HG03175 (cell line): ENCODE data around the gene REM2.

Source experiments
- ATAC-seq: cut with Tn5 transposase; IDR thresholded peaks from one replicate; pipeline ENCODE4 v1.9.1; 2021; ENCODE audit warnings: mild to moderate bottlenecking, moderate library complexity; ENCODE audit not compliant: unreplicated experiment

Gene REM2, protein sequence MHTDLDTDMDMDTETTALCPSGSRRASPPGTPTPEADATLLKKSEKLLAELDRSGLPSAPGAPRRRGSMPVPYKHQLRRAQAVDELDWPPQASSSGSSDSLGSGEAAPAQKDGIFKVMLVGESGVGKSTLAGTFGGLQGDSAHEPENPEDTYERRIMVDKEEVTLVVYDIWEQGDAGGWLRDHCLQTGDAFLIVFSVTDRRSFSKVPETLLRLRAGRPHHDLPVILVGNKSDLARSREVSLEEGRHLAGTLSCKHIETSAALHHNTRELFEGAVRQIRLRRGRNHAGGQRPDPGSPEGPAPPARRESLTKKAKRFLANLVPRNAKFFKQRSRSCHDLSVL

DNA sequence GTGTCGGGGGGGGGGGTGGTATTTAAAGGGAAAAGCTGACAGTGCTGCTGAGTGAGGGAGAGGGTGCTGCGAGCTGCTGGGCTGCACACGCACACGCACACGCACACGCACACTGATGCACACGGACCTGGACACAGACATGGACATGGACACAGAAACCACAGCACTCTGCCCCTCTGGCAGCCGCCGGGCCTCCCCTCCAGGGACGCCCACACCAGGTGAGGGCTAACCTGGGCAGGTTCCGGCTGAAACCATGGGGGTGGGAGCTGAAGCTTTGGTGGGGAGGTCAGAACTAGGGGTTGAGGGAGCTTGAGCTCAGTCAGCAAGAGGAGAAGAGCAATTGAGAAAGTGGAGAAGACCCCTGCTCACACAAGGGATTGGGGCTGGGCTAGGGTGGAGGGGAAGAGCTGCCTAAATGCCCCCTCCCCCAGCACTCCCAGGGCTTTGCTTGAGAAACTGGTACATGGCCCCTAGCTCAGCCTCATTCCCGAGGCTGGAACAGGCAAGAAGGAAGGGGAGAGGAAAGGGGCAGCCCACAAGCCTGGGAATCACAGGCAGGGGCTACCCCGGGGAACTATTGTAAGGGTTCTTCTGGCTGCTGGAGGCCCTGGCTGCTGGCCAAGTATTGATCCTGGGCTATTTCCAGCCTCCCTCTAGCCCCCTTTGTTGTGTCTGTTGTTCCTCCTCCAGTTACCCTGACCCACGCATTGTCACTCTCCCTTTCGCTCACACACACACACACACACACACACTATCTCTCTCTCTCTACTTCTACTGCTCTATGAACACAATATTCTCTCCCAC, at the start of gene REM2:
TSS of gene REM2 (plus strand) at position 50 of the 804 bp plus-strand sequence. CDS start at position 116, 66 bp downstream.
- no peak for ATAC-seq

- no peak for ATAC-seq
Observed at GRCh38 chr14:22835505-22835904, 47.5 kb upstream of the REM2 start.

DNA sequence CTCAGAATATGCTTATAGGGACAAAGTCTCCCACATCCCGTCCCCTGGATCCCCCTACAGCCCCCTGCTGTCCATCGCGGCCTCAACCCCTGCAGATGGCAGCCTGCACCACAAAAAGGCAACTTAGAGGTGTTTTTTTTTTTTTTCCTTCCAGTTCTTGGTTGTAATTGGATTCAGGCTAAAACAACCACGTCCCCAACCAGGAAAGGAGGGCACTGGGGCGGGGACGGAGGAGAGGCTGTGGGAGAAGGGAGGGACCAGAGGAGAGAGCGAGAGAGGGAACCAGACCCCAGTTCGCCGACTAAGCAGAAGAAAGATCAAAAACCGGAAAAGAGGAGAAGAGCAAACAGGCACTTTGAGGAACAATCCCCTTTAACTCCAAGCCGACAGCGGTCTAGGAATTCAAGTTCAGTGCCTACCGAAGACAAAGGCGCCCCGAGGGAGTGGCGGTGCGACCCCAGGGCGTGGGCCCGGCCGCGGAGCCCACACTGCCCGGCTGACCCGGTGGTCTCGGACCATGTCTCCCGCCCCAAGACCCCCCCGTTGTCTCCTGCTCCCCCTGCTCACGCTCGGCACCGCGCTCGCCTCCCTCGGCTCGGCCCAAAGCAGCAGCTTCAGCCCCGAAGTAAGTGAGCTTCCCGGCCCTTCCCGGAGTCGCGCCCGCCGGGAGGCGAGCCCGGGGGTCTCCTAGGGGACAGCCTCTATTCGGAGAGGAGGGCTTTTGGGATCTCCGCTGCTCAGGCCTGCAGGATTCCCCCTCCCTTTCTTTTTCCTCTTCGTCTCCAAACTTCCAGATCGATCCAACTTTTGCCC, 46.5 kb upstream of the REM2 start, which contains the start of gene MMP14:
TSS of gene MMP14 (plus strand) at position 285 of the 813 bp plus-strand sequence. CDS start at position 518, 233 bp downstream.
- ATAC-seq: no peak

DNA sequence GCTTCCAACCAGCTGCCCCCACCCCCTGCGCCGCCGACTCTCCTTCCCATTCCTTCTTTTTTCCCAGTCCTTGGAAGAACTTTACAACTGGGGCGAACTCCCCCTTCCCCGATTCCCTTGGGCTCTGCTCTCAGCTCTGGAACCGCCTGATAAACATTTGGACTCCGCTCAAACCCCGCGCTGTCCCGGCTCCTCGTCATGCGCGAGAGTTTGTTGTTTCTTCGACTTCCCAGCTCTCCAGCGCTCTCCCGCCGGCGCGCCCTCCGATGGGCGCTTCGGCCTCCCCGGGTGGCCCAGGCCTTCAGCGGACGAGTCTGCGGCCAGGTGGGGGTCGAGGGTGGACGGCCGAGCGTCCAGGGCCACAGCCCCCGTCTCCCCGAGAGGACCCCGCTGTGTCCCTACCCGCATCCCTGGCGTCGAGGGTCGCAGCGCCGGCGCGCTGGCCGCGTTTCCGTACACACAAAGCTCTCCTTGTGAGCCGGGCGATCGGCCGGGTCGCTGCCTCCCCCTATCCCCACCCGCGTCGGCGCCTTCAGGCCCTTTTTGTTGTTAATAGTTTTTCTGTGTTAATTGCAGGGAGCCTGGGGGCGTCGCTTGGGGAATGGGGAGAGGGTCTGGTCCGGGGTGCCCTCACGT, 45.8 kb upstream of the REM2 start:
- no peak for ATAC-seq

GRCh38 chr14:22837750-22838538, 45.1 kb upstream of the REM2 start:
- no peak for ATAC-seq

DNA sequence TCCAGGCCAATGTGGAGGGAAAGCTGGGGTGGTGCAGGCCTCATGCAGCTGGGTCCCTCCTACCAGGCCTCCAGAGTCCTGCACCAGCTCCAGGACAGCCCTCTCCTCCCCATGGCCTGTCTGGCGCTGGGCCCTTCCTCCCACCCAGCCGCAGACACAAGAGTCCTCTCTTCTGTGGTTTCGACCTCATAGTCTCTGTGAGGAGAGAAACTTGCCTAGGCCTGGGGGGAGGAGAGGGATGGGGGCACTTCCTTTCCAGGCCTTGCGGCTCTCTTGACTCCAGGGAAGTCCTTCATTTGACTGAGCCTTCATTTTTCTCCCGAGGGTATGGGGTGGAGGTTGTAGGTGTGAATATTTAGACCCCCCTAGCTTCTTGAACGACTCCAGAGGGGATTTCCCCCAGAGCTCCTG, 44.4 kb upstream of the REM2 start:
- ATAC-seq: no peak

DNA sequence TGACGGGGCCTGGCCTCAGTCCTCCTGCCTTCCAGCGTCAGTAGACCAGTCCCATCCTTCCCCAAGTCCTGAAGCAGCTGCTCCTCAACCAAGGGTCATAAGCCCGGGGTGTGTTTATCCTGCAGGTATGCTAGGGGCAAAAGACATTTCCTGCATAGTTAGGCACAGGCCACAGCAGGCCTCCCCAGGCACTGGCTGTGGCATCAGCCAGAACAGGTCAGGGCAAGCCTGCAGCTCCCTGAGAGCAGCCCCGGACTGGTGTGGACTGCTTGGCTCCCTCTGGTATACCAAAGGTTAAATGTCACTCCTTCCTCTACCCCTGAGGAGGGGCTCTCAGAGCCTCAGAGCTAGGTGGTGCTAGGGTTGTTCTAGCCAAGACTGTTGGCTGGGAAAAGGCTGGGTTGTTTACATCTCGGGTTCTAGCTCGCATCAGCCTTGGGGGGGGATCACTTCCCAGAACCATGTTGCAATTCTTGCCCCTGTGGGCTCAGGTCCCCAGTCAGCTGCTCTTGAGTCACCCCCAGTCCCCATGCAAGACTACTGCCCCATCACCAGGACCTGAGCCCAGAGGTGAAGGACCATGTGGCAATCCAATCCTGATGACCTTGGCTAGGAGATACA, 43.8 kb upstream of the REM2 start:
- ATAC-seq: no peak

- no peak for ATAC-seq
Observed at GRCh38 chr14:22841311-22841710, 41.7 kb upstream of the REM2 start.

DNA sequence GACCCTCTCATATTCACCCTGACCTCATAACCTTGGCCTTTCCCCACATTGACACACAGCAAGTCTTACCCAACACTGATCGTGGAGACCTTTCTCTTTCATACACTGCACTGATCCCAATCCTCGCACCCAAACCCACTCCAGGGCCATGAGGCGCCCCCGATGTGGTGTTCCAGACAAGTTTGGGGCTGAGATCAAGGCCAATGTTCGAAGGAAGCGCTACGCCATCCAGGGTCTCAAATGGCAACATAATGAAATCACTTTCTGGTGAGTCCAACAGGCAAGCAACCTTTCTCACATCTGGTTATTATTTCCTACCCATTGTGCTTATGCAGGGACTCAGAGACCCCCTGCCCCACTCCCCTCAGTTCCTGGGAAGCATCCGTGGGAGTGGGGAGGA, 41.3 kb upstream of the REM2 start:
- ATAC-seq: no peak

GRCh38 chr14:22842211-22843122, 40.6 kb upstream of the REM2 start:
- ATAC-seq: no peak

DNA sequence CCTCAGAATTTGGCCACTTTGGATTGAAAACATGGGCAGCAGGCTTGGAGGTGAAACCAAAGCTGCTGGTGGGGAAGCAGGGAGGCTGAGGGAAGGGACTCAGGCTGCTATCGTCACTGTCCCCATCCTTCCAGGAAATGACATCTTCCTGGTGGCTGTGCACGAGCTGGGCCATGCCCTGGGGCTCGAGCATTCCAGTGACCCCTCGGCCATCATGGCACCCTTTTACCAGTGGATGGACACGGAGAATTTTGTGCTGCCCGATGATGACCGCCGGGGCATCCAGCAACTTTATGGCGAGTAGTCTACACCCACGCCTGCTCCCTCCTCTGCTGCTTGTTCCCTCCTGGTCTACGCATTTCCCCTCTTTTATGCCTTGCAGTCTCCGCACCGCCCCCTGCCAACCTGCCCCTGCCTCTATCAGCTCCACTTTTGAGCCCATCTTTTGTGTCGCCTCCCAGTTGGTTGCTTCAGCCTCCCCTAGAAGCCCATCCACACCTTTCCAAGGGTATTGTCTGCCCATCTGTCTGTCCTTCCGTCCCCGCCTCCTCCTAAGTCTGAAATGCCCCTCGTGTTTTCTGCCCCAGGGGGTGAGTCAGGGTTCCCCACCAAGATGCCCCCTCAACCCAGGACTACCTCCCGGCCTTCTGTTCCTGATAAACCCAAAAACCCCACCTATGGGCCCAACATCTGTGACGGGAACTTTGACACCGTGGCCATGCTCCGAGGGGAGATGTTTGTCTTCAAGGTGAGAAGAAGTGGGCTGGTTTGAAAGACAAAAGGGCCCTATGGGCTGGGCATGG, 39.7 kb upstream of the REM2 start:
- no peak for ATAC-seq

DNA sequence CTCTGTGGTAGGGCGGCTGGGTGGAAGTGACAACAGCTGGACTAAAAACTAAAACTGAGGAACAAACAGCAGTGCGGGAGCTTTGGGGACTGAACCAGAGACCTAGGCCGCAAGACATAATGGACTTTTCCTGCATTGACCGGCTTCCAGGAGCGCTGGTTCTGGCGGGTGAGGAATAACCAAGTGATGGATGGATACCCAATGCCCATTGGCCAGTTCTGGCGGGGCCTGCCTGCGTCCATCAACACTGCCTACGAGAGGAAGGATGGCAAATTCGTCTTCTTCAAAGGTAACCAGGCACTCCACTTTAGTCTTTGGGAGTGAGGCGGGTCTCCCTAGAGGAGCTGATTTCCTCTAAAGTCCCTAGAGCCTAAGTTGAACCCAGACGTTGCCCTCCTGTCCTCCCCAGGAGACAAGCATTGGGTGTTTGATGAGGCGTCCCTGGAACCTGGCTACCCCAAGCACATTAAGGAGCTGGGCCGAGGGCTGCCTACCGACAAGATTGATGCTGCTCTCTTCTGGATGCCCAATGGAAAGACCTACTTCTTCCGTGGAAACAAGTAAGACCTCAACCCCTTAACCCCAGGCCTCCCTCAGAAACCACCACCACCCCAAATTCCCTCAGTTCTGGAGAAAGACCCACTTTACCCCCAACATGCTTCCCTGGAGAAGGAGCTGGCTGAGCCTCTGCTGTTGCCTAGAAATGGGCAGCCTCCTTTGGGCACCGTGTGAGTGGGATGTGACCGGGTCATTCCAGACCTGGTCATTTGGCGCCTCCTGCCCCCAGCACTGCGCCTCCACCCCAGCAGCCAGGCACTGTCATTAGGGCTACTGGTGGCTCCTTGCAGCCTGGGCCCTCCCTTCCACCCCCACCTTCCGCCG, 38.6 kb upstream of the REM2 start:
- ATAC-seq: no peak

GRCh38 chr14:22845103-22845394, 38.0 kb upstream of the REM2 start:
- ATAC-seq: no peak

- ATAC-seq: no peak
Observed at GRCh38 chr14:22845821-22846625, 37.0 kb upstream of the REM2 start.

GRCh38 chr14:22846811-22847307, 36.2 kb upstream of the REM2 start:
- ATAC-seq: no peak
